ENCODE measurements around the gene ALPP. TPM values are rescaled to one million over a fixed set of nuclear protein-coding genes. Genes with fewer than 3 reads are reported as not detected.
"Not testable (repeated sequence)": the region's sequence is repeated elsewhere in the genome, so short reads cannot be mapped to it uniquely, and the experiment has no call there.

ALPP gene
- total RNA-seq, 1 donor from 2014 or later = not detected

DNA sequence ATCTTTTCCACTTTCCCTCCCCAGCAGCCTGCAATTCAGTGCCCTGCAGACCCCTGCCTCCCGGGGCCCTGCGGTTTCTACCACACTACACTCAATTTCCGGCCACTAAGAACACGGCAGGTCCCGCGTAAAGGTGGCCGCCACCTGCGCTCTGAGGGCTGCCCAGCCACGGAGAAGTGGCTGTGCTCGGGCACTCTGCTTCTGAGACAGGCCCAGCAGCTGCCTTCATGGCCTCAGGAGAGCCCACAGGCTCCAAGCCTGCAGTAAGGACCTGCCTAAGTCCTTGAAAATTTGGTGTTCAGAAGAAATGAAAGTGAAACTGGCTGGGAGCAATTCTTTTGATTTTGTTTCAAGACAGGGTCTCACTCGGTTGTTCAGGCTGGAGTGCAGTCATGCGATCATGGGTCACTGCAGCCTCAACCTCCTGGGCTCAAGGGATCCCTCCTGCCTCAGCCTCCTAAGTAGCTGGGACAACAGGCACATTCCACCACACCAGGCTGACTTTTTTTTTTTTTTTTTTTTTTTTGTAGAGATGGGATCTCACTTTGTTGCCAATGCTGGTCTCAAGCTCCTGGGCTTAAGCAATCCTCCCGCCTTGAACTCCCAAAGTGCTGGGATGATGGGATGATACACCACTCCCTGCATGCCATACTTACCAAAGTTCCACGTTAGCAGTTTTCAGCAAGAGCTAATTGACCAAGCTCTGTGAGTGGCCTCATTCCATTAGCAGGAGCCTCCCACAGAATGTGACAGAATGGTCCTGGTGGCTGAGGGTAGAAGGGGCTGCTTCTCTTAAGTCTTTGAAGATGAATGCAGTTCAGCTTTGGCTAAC, 14.6 kb upstream of the ALPP start:
- Histone ChIP-seq H3K27me3 (no peaks in the 10 kb centered on the region), H3K4me3 (peak overlapping the region in 1 of 2 donors; percentile 16), H3K4me1 (peaks cover 7% of the 10 kb centered on the region), H3K9me3 (no peaks in the 10 kb centered on the region), H3K27ac (no peak overlapping the region), H3K36me3 (no peaks in the 10 kb centered on the region)
- no peak for TF ChIP-seq POLR2A (IDR thresholded peaks at IDR 0.05)
- TF ChIP-seq POLR2AphosphoS5 (IDR thresholded peaks at IDR 0.05; ENCODE audit: insufficient read depth in 1 of 2, low read depth in 1 of 2) = no peak
- TF ChIP-seq, protein P1, sequence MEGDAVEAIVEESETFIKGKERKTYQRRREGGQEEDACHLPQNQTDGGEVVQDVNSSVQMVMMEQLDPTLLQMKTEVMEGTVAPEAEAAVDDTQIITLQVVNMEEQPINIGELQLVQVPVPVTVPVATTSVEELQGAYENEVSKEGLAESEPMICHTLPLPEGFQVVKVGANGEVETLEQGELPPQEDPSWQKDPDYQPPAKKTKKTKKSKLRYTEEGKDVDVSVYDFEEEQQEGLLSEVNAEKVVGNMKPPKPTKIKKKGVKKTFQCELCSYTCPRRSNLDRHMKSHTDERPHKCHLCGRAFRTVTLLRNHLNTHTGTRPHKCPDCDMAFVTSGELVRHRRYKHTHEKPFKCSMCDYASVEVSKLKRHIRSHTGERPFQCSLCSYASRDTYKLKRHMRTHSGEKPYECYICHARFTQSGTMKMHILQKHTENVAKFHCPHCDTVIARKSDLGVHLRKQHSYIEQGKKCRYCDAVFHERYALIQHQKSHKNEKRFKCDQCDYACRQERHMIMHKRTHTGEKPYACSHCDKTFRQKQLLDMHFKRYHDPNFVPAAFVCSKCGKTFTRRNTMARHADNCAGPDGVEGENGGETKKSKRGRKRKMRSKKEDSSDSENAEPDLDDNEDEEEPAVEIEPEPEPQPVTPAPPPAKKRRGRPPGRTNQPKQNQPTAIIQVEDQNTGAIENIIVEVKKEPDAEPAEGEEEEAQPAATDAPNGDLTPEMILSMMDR (IDR thresholded peaks at IDR 0.05) = no peak
- no peak for DNase-seq (ENCODE audit: extremely low spot score in 2 of 2)
- intact Hi-C loops (cut with DNase I) = no loop called here

DNA sequence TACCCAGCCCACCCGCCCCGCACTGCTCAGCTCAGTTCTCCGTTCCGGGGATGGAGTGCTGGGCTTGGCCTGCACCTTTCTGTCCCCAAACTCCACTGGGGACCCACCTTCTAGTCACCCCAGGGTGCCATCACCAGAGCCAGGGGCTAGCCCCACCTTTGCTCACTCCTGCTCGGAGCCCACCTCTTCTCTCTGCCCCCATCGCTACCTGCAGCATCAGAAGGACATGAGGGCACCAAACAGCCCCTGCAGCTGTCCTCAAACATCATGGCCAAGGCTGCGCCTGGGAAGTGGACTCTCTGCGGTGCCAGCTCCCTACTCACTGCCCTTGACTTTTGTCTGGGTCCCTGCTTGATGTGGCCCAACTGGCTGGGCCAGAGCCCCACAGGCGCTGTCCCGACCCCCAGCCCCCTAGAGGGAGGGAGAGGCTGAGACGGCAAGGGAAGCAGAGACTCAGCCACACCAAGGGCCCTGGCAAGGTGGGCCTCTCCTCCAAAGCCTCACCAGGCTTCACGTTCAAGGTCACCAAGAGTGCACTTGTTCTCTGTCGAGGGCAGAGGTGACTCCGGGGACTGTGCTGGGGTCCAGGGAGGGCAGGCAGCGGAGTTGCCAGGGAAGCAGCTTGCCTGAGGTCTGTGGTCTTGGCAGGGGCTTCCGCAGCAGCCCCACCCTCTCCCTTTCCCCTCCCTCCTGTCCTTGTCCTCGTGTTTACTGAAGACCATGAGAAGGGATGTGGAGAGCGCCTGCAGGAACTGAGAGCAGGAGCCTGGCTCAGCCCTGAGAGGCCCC, 13.6 kb upstream of the ALPP start:
- H3K4me3 ChIP-seq; DNase-seq (ENCODE audit: extremely low spot score in 2 of 2); H3K4me1 ChIP-seq: not testable (repeated sequence)

DNA sequence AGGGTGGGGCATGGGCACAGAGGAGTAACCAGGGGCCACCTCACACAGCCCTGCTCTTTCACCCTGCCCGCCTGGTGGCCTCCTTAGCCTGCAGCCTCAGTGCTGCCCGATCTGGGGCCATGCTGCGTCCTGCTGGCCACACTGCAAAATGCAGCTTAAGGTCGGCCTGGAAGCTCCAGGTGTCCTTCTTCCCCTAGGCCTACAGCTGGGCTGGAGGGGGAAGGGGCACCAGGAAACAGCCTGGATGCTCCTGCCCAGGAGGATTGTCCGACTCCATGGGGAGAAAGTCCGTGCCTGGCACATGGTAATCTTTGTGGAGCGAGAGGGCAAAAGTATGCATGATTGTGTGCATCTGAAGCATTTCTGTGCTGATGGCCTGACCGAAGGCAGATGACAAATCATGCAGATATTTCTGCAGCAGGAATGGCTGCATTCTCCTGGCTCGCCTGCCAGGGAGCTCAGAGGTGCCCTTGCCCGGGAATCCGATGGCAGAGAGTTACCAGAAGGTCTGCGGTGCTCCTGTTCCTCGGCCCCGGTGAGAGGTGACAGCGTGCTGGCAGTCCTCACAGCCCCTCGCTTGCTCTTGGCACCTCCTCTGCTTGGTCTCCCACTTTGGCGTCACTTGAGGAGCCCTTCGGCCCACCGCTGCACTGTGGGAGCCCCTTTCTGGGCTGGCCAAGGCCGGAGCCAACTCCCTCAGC, 12.8 kb upstream of the ALPP start:
- TF ChIP-seq, protein P1 (IDR thresholded peaks at IDR 0.05) = peak in 1 of 3 experiments; percentile 29
- no peak for TF ChIP-seq POLR2AphosphoS5 (IDR thresholded peaks at IDR 0.05; ENCODE audit: insufficient read depth in 1 of 2, low read depth in 1 of 2)
- no peak overlapping the region for H3K27ac ChIP-seq
- H3K4me1 ChIP-seq = peaks cover 7% of the 10 kb centered on the region
- intact Hi-C loops (cut with DNase I) = no loop called here
- H3K4me3 ChIP-seq = no peak overlapping the region
- no peaks in the 10 kb centered on the region for H3K27me3 ChIP-seq
- no peak for DNase-seq (ENCODE audit: extremely low spot score in 2 of 2)
- no peaks in the 10 kb centered on the region for H3K36me3 ChIP-seq
- no peaks in the 10 kb centered on the region for H3K9me3 ChIP-seq

More for the DNA sequence above, 13.6 kb upstream of the ALPP start:
- H3K27me3 ChIP-seq; H3K36me3 ChIP-seq; H3K27ac ChIP-seq; intact Hi-C loops (cut with DNase I); H3K9me3 ChIP-seq: not testable (repeated sequence)

DNA sequence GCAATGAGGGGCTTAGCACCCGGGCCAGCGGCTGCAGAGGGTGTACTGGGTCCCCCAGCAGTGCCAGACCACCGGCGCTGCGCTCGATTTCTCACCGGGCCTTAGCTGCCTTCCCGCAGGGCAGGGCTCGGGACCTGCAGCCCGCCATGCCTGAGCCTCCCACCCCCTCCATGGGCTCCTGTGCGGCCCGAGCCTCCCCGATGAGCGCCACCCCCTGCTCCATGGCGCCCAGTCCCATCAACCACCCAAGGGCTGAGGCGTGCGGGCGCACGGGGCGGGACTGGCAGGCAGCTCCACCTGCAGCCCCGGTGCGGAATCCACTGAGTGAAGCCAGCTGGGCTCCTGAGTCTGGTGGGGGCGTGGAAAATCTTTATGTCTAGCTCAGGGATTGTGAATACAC, 12.1 kb upstream of the ALPP start:
- H3K4me3 ChIP-seq; H3K36me3 ChIP-seq; DNase-seq (ENCODE audit: extremely low spot score in 2 of 2); H3K4me1 ChIP-seq; H3K9me3 ChIP-seq; intact Hi-C loops (cut with DNase I); H3K27me3 ChIP-seq; H3K27ac ChIP-seq: not testable (repeated sequence)

- Histone ChIP-seq H3K27ac (no peak overlapping the region), H3K4me1 (peaks cover 7% of the 10 kb centered on the region), H3K36me3 (no peaks in the 10 kb centered on the region), H3K4me3 (no peak overlapping the region), H3K9me3 (no peaks in the 10 kb centered on the region), H3K27me3 (no peaks in the 10 kb centered on the region)
- intact Hi-C loops (cut with DNase I) = no loop called here
- DNase-seq (ENCODE audit: extremely low spot score in 2 of 2) = no peak
- no peak for TF ChIP-seq POLR2AphosphoS5 (IDR thresholded peaks at IDR 0.05; ENCODE audit: insufficient read depth in 1 of 2, low read depth in 1 of 2)
- no peak for TF ChIP-seq POLR2A (IDR thresholded peaks at IDR 0.05)
- TF ChIP-seq, protein P1 (IDR thresholded peaks at IDR 0.05) = no peak
Observed at GRCh38 chr2:232367016-232367415, 11.5 kb upstream of the ALPP start.

Data from vagina (tissue), 2 donors.